T-helper 17 cell (primary cell): ENCODE measurements around the gene RSAD2. TPM values are rescaled to one million over a fixed set of nuclear protein-coding genes. Genes with fewer than 3 reads are reported as not detected.
"Not testable (repeated sequence)": the region's sequence is repeated elsewhere in the genome, so short reads cannot be mapped to it uniquely, and the experiment has no call there.

ENCODE experiments used
- ATAC-seq: fragments of 150-1000 bp; cut with Tn5 transposase; 2 replicates; pipeline ENCODE4 v1.10.0; 2021; ENCODE audit warnings: mild to moderate bottlenecking, moderate library complexity
- DNase-seq, 3 donors: peaks; one replicate each; pipeline versions ENCODE4 v3.0.0 to v3.0.0-alpha.2; 2020 to 2021
- H3K9me3 ChIP-seq: one replicate; pipeline ENCODE4 v1.7.0; 2013; ENCODE audit warnings: low read length, mild to moderate bottlenecking; ENCODE audit not compliant: control insufficient read depth, poor library complexity, severe bottlenecking
- H3K27ac Mint-ChIP-seq: one replicate; pipeline ENCODE4 v1.8.0; 2022; ENCODE audit warnings: mild to moderate bottlenecking, moderate library complexity, mixed read lengths
- H3K27me3 Mint-ChIP-seq: one replicate; pipeline ENCODE4 v1.8.0; 2022; ENCODE audit warnings: mixed read lengths
- H3K36me3 Mint-ChIP-seq: one replicate; pipeline ENCODE4 v1.8.0; 2022; ENCODE audit warnings: low read depth, mixed read lengths
- H3K4me1 Mint-ChIP-seq: one replicate; pipeline ENCODE4 v1.8.0; 2022; ENCODE audit warnings: mild to moderate bottlenecking, mixed read lengths
- H3K4me3 Mint-ChIP-seq: one replicate; pipeline ENCODE4 v1.8.0; 2022; ENCODE audit warnings: mild to moderate bottlenecking, moderate library complexity, mixed read lengths
- total RNA-seq, 4 donors: library from RNA in 2 of 4; stranded (reverse) in 2 of 4; gene quantifications; one replicate each; pipeline ENCODE4 v1.2.3 and lab custom pipeline; 2022 to 2026

The RSAD2 gene
- total RNA-seq, 2 donors from 2014 or later, result 4.1 to 4.7 TPM

DNA sequence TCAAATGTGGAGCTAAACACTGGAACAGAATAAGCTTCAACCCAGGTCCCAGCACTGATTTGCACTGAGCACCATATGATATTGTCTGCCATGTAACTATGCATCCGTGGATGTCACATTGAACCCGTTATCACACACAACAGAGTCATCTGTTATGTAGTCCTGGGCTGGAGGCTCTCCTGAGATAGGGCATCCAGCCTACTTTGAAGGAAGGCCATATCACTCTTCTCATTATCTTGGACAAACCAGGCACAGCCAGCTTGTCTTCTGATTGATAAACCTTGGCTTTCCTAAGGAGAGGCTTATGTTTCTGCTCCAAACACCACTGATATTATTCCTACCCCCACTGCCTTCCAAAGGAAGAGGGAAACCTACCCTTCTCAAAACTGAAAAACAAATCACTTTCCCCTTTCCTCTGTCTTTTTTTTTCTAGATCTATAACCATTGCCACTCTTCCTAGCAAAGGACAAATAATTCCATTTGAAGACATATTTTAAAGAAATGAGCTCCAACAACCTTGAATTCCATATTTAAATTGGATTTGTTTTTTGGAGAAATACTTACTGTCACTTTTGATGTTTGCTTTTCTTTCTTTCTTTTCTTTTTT lies 16.4 kb downstream of the RSAD2 start:
- no peaks in the 10 kb centered on the region for H3K9me3 ChIP-seq
- H3K4me3 Mint-ChIP-seq, result no peak overlapping the region
- ATAC-seq (no peak), DNase-seq (no peak)
- peaks cover 7% of the 10 kb centered on the region for H3K36me3 Mint-ChIP-seq
- H3K27me3 Mint-ChIP-seq, result no peaks in the 10 kb centered on the region
- H3K27ac Mint-ChIP-seq, result peak overlapping the region; percentile 11
- H3K4me1 Mint-ChIP-seq, result peaks cover 4% of the 10 kb centered on the region

- no peak for DNase-seq
- Mint-ChIP-seq H3K36me3 (peaks cover 5% of the 10 kb centered on the region), H3K27me3 (no peaks in the 10 kb centered on the region)
Measured at GRCh38 chr2:6896930-6897759, 19.6 kb downstream of the RSAD2 start.

DNA sequence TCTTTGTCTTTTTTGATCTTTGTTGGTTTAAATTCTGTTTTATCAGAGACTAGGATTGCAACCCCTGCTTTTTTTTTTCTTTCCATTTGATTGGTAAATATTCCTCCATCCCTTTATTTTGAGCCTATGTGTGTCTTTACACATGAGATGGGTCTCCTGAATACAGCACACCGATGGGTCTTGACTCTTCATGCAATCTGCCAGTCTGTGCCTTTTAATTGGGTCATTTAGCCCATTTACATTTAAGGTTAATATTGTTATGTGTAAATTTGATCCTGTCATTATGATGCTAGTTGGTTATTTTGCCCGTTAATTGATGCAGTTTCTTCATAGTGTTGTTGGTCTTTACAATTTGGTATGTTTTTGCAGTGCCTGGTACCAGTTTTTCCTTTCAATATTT lies 25.0 kb downstream of the RSAD2 start:
- H3K36me3 Mint-ChIP-seq, H3K27ac Mint-ChIP-seq, DNase-seq, ATAC-seq, H3K27me3 Mint-ChIP-seq, H3K4me3 Mint-ChIP-seq, H3K9me3 ChIP-seq, H3K4me1 Mint-ChIP-seq: not testable (repeated sequence)

More at GRCh38 chr2:6896930-6897759, 19.6 kb downstream of the RSAD2 start:
- peak; percentile 61 for ATAC-seq
- no peaks in the 10 kb centered on the region for H3K9me3 ChIP-seq
- Mint-ChIP-seq H3K27ac (no peak overlapping the region), H3K4me3 (no peak overlapping the region), H3K4me1 (peaks cover 3% of the 10 kb centered on the region)

DNA sequence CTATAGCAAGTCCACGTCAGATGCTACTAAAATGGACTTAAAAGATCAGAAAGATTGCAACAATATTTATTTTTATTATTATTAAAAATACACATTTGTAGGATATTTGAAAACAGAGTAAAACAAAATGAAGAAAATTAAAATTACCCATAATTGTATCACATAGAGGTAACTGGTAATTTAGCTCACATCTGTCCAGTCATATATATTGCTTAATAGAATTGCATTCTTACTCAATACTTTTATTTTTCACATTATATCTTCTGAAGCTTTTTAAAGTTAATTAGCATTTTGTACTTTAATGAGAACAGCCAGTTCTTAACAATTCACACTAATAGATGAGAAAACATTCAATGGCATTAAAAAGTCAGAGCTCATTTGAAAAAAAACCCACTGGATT lies 28.1 kb downstream of the RSAD2 start:
- H3K4me1 Mint-ChIP-seq, result peaks cover 33% of the 10 kb centered on the region
- no peaks in the 10 kb centered on the region for H3K9me3 ChIP-seq
- no peak overlapping the region for H3K27ac Mint-ChIP-seq
- DNase-seq, result no peak
- no peak for ATAC-seq
- H3K4me3 Mint-ChIP-seq, result no peak overlapping the region
- H3K27me3 Mint-ChIP-seq, result no peaks in the 10 kb centered on the region
- H3K36me3 Mint-ChIP-seq, result peaks cover 2% of the 10 kb centered on the region

- Mint-ChIP-seq H3K27me3 (no peaks in the 10 kb centered on the region), H3K4me3 (no peak overlapping the region), H3K36me3 (peaks cover 2% of the 10 kb centered on the region), H3K27ac (peak overlapping the region; percentile 41), H3K4me1 (peaks cover 39% of the 10 kb centered on the region)
- ATAC-seq, result no peak
- no peak for DNase-seq
- no peaks in the 10 kb centered on the region for H3K9me3 ChIP-seq
Measured at GRCh38 chr2:6906165-6906741, 28.7 kb downstream of the RSAD2 start.

GRCh38 chr2:6908291-6908690 lies 30.7 kb downstream of the RSAD2 start:
- Mint-ChIP-seq H3K4me1 (peaks cover 51% of the 10 kb centered on the region), H3K36me3 (peaks cover 2% of the 10 kb centered on the region), H3K27ac (peak overlapping the region; percentile 32), H3K27me3 (no peaks in the 10 kb centered on the region), H3K4me3 (no peak overlapping the region)
- H3K9me3 ChIP-seq, result no peaks in the 10 kb centered on the region
- DNase-seq, result no peak
- no peak for ATAC-seq

DNA sequence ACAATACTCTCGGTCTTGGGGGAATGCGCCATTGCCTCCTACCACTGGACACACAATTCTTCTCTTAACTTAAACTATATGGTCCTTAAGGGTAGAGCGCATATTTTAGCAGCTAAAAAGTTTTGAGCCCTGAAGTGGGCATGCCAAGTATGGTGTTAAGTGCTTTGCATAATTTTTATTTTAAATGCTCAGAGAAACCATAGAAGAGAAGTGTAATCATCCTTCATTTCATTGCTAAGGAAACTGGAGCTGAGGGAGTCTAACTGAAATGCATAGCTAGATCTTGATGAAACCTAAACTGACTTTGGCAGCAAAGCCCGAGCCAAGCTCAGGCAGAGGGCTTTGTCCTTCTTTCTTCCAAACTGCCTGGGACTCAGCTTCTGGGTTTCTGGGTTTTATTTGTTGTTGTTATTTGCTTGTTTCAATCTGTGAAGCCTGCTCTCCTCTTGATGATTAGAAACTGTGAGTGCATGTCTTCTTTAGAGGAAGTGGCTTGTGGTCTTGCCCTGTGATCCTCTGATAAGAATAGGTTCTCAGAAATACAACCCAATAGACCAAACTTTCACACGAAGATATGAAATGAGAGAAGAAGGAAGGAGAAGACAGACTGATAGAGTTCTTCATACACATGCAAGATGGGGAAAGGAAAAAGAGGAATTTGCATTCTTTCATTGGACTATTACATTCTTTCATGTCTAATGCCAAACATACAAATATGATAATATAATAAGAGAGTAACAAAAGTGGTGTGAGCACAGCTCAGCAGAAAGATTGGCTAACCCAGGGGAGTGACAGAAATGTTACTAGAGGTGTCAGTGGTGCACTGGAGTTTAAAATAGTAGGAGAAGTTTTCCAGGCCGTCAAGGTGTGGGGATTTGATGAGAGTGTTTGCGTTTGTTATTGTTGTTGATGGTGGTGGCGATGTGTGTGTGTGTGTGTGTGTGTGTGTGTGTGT lies 32.1 kb downstream of the RSAD2 start:
- Mint-ChIP-seq H3K27me3 (no peaks in the 10 kb centered on the region), H3K27ac (peak overlapping the region; percentile 94), H3K4me1 (peaks cover 60% of the 10 kb centered on the region), H3K4me3 (peak overlapping the region; percentile 84), H3K36me3 (peaks cover 2% of the 10 kb centered on the region)
- ATAC-seq (peak; percentile 89), DNase-seq (no peak)
- no peaks in the 10 kb centered on the region for H3K9me3 ChIP-seq

DNA sequence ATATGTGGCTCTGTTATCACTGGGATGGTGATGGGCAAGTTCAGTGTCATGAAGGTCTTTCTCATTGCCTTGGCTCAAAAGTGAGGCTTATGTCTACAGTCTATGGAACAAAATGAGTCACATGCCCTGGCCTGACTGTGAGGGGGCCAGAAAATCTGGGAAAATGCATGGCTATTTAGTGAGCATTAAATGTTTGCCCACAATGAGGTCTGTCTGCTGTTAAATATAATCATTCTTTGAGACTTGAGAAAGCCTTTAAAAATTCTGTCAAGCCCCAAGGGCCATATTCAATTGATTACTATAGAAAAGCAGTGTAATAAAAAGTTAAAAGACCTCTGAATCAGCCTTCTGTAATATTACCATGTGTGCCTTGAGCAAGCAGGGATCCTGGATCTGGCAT lies 34.1 kb downstream of the RSAD2 start:
- Mint-ChIP-seq H3K36me3 (peaks cover 2% of the 10 kb centered on the region), H3K4me1 (peaks cover 62% of the 10 kb centered on the region), H3K27ac (peak overlapping the region; percentile 67), H3K4me3 (no peak overlapping the region), H3K27me3 (no peaks in the 10 kb centered on the region)
- DNase-seq (no peak), ATAC-seq (no peak)
- no peaks in the 10 kb centered on the region for H3K9me3 ChIP-seq

DNA sequence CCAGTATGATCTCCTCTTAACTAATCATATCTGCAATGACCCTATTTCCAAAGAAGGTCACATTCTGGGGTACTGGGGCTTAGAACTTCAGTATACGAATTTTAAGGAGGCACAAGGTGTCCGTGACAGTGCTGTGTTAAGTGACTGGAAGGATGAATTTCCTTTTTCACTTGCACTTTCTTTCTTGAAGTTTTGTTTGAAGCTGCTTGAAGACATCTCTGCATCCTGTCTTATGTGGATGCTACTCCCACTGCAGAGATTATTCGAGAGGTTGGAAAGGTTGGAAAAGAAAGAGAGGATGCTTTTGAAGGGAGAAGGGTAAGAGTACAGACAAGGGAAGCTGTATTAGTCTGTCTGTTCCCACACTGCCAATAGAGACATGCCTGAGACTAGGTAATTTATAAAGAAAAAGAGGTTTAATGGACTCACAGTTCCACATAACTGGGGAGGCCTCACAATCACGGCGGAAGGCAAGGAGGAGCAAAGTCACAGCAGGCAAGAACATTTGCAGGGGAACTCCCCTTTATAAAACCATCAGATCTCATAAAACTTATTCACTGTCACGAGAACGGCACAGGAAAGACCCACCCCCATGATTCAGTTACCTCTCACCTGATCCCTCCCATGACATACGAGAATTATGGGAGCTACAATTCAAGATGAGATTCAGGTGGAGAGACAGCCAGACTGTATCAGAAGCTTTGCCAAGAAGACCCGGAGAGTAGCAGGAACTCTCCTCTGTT lies 36.0 kb downstream of the RSAD2 start:
- H3K27me3 Mint-ChIP-seq, result no peaks in the 10 kb centered on the region
- ATAC-seq, result peak; percentile 28
- peaks cover 2% of the 10 kb centered on the region for H3K36me3 Mint-ChIP-seq

DNA sequence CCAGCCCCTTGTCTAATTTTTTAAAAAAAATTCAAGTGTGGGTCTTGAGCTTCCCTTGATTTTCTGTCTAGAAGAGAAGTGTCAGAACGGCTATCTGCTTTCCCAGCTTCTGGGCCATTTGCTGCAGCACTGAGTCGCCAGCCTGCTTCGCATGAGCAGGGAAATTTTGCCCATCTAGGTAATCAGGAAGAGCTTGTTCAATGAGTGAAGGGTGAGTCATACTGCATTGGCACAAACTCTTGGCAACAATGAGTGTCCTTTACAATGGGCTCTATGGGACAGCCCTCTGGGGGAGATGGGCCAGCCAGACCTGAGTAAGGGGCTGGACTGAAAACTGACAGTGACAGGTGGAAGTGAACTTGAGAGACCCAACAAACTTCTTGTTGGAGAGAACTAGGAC lies 37.3 kb downstream of the RSAD2 start:
- peaks cover 2% of the 10 kb centered on the region for H3K36me3 Mint-ChIP-seq
- peaks cover 46% of the 10 kb centered on the region for H3K4me1 Mint-ChIP-seq
- H3K27ac Mint-ChIP-seq, result no peak overlapping the region
- ATAC-seq (no peak), DNase-seq (no peak)
- peak overlapping the region; percentile 50 for H3K4me3 Mint-ChIP-seq
- H3K27me3 Mint-ChIP-seq, result no peaks in the 10 kb centered on the region
- no peaks in the 10 kb centered on the region for H3K9me3 ChIP-seq

More for the DNA sequence above, 36.0 kb downstream of the RSAD2 start:
- H3K9me3 ChIP-seq, result no peaks in the 10 kb centered on the region
- Mint-ChIP-seq H3K4me1 (peaks cover 54% of the 10 kb centered on the region), H3K4me3 (peak overlapping the region; percentile 71), H3K27ac (peak overlapping the region; percentile 82)
- DNase-seq, result no peak

GRCh38 chr2:6915399-6915798 lies 37.8 kb downstream of the RSAD2 start:
- DNase-seq (no peak), ATAC-seq (no peak)
- Mint-ChIP-seq H3K4me1 (peaks cover 42% of the 10 kb centered on the region), H3K36me3 (peaks cover 2% of the 10 kb centered on the region), H3K27ac (no peak overlapping the region), H3K27me3 (no peaks in the 10 kb centered on the region), H3K4me3 (no peak overlapping the region)
- no peaks in the 10 kb centered on the region for H3K9me3 ChIP-seq

GRCh38 chr2:6916224-6916623 lies 38.6 kb downstream of the RSAD2 start:
- no peak for DNase-seq
- Mint-ChIP-seq H3K4me3 (peak overlapping the region; percentile 76), H3K4me1 (peaks cover 36% of the 10 kb centered on the region), H3K27ac (peak overlapping the region; percentile 67), H3K27me3 (no peaks in the 10 kb centered on the region), H3K36me3 (peaks cover 2% of the 10 kb centered on the region)
- no peaks in the 10 kb centered on the region for H3K9me3 ChIP-seq
- ATAC-seq, result no peak
